Measurements from ENCODE around the gene OSBPL1A.

GRCh38 chr18:24112464-24112863 is 285.2 kb downstream of the OSBPL1A start:
- no peak for TF ChIP-seq CTCF (IDR thresholded peaks at IDR 0.05; ENCODE audit: insufficient read depth, low read length)
- TF ChIP-seq GABPA (IDR thresholded peaks at IDR 0.05; ENCODE audit: low read depth) = no peak
- no peak for TF ChIP-seq POLR2AphosphoS5 (IDR thresholded peaks at IDR 0.05; ENCODE audit: low read depth)
- TF ChIP-seq, protein P1, sequence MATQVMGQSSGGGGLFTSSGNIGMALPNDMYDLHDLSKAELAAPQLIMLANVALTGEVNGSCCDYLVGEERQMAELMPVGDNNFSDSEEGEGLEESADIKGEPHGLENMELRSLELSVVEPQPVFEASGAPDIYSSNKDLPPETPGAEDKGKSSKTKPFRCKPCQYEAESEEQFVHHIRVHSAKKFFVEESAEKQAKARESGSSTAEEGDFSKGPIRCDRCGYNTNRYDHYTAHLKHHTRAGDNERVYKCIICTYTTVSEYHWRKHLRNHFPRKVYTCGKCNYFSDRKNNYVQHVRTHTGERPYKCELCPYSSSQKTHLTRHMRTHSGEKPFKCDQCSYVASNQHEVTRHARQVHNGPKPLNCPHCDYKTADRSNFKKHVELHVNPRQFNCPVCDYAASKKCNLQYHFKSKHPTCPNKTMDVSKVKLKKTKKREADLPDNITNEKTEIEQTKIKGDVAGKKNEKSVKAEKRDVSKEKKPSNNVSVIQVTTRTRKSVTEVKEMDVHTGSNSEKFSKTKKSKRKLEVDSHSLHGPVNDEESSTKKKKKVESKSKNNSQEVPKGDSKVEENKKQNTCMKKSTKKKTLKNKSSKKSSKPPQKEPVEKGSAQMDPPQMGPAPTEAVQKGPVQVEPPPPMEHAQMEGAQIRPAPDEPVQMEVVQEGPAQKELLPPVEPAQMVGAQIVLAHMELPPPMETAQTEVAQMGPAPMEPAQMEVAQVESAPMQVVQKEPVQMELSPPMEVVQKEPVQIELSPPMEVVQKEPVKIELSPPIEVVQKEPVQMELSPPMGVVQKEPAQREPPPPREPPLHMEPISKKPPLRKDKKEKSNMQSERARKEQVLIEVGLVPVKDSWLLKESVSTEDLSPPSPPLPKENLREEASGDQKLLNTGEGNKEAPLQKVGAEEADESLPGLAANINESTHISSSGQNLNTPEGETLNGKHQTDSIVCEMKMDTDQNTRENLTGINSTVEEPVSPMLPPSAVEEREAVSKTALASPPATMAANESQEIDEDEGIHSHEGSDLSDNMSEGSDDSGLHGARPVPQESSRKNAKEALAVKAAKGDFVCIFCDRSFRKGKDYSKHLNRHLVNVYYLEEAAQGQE (IDR thresholded peaks at IDR 0.05; ENCODE audit: insufficient replicate concordance, low read depth) = no peak
- no peak for TF ChIP-seq SPI1 (IDR thresholded peaks at IDR 0.05; ENCODE audit: borderline replicate concordance, low read depth)

Measured in HL-60 (cell line).